Skeletal muscle satellite cell (primary cell): ENCODE results near the gene CAPZA1.

Source experiments
- H3K27me3 ChIP-seq: 2 replicates; pipeline ENCODE4 v1.7.0; 2013; ENCODE audit warnings: low read length; ENCODE audit not compliant: control insufficient read depth, insufficient read depth
- H3K36me3 ChIP-seq: 2 replicates; pipeline ENCODE4 v1.7.0; 2013; ENCODE audit warnings: mild to moderate bottlenecking, control low read depth, low read length; ENCODE audit not compliant: insufficient read depth
- H3K4me1 ChIP-seq: 2 replicates; pipeline ENCODE4 v1.7.0; 2013; ENCODE audit warnings: low read length; ENCODE audit not compliant: control insufficient read depth, insufficient read depth
- H3K4me2 ChIP-seq: 2 replicates; pipeline ENCODE4 v1.7.0; 2013; ENCODE audit warnings: mild to moderate bottlenecking, low read length
- H3K4me3 ChIP-seq: 2 replicates; pipeline ENCODE4 v1.7.0; 2013; ENCODE audit warnings: low read length
- H3K9ac ChIP-seq: 2 replicates; pipeline ENCODE4 v1.7.0; 2013; ENCODE audit warnings: mild to moderate bottlenecking, low read depth, low read length, moderate library complexity
- H3K9me3 ChIP-seq: replicated peaks from 2 replicates; pipeline ENCODE4 v1.7.0; 2013; ENCODE audit warnings: mild to moderate bottlenecking, control low read depth, low read length

CAPZA1 gene

DNA sequence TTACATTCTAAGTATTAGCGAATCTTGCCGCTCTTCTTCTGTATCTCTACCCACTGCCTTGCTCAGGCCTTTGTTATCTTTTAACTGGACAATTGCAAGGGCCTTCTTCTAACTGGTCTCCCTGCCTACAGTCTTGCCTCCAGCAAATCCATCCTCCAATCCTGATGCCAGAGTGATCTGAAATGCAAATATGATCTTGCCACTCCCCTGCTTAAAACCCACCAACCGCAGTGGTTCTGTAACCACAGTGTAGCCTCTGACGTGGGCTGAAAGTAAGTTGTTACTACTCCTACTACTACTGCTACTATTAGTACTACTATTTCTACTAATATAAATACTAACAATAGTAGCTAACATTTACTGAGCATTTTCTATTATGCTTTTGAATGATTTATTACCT is 67.2 kb downstream of the CAPZA1 start:
- Histone ChIP-seq H3K27me3 (no peaks in the 10 kb centered on the region), H3K36me3 (peaks cover 14% of the 10 kb centered on the region), H3K4me1 (no peaks in the 10 kb centered on the region), H3K4me3 (no peak overlapping the region), H3K4me2 (no peak overlapping the region), H3K9ac (no peak overlapping the region), H3K9me3 (no peaks in the 10 kb centered on the region)

DNA sequence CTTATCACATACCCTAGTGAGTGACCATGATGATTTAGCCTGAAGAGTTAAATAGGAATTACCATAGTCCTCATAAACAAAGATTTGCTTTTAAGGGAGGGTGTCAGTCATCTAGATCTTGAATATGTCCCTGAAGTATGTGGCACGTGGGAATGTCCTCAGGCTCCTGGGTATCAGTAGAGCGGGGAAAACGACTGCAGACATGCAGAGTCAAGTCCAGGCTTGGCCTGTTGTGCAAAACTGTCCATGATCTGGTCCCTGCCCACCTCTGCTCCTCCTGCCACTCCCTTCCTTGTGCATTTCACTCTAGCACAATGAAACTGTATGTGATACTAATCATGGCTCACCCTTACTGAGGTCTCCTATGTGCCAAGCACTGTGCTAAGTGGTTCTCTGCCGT is 67.7 kb downstream of the CAPZA1 start:
- Histone ChIP-seq H3K4me1 (no peaks in the 10 kb centered on the region), H3K9me3 (no peaks in the 10 kb centered on the region), H3K4me3 (no peak overlapping the region), H3K27me3 (no peaks in the 10 kb centered on the region), H3K36me3 (peaks cover 17% of the 10 kb centered on the region), H3K4me2 (no peak overlapping the region), H3K9ac (no peak overlapping the region)

DNA sequence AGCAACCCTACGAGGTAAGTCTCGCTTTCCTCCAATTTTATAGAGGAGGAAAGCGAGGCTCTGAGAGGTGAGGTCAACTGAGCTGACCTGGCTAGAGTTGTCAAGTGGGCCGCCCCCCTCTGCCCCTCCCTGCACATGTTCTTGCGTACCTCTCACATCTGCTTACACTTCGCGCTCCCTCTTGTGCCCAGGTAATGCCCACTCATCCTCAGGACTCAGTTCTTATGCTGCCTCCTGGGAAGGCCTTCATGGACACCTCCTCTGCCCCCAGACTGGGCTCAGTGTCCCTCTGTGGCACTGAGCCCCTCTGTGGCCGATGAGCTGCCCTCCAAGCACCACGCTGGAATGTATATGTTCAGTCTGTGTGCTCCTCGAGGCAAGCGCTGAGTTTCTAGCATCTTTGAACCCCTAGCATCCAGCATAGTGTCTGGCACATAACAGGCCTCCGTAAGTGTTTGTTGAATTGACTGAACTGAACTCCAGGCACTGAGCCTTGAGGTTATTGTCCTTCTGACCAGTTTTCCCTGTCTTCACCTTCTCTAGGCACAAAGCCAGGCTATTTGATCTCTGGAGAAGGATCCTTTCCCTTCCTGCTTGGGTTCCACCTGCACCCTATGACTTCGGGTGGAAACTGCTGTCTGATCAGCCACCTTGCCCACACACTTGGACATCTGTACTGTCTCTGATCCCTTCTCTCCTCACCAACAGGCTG is 68.3 kb downstream of the CAPZA1 start:
- Histone ChIP-seq H3K9me3 (no peaks in the 10 kb centered on the region), H3K4me2 (no peak overlapping the region), H3K4me3 (no peak overlapping the region), H3K27me3 (no peaks in the 10 kb centered on the region), H3K9ac (no peak overlapping the region), H3K36me3 (peaks cover 19% of the 10 kb centered on the region), H3K4me1 (no peaks in the 10 kb centered on the region)

DNA sequence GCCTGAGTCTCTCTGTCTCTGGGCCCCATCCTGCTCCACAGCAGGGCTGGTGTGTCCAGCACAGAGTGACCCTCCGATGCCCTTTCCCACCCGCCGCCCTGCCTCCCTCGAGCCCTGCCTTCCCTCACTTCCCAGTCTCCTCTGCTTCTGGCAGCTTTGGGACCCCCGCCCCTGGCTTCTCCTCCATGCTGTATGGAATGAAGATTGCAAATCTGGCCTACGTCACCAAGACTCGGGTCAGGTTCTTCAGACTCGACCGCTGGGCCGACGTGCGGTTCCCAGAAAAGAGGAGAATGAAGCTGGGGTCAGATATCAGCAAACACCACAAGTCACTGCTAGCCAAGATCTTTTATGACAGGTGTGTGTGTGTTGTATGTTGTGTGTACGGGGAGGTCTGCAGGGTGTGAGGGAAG is 69.2 kb downstream of the CAPZA1 start:
- Histone ChIP-seq H3K4me2 (no peak overlapping the region), H3K9me3 (no peaks in the 10 kb centered on the region), H3K4me1 (no peaks in the 10 kb centered on the region), H3K27me3 (no peaks in the 10 kb centered on the region), H3K4me3 (no peak overlapping the region), H3K9ac (no peak overlapping the region), H3K36me3 (peaks cover 23% of the 10 kb centered on the region)

DNA sequence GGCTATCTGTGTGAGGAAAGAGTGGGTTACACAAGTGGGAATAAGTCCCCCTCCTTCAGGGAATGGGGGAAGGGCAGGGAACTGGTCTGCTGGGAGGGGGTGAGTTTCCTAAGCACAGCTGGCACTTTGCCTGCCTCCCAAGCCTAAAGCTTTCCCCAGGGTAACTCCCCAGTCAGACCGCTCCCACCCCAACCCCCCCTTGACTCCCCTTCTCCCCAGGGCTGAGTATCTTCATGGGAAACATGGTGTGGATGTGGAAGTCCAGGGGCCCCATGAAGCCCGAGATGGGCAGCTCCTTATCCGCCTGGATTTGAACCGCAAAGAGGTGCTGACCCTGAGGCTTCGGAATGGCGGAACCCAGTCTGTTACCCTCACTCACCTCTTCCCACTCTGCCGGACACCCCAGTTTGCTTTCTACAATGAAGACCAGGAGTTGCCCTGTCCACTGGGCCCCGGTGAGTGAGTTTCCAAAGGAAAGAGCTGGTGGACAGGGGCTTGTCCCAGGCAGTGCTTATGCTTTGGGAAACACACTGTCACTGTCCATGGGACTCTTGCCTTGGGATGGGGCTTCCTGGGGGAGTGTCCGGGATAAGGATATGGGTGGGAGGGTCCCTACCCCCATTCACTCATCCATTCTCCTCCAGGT is 69.7 kb downstream of the CAPZA1 start:
- no peaks in the 10 kb centered on the region for H3K27me3 ChIP-seq
- peaks cover 24% of the 10 kb centered on the region for H3K36me3 ChIP-seq
- no peak overlapping the region for H3K4me2 ChIP-seq
- H3K4me3 ChIP-seq: no peak overlapping the region
- H3K9me3 ChIP-seq: no peaks in the 10 kb centered on the region
- H3K9ac ChIP-seq: no peak overlapping the region
- no peaks in the 10 kb centered on the region for H3K4me1 ChIP-seq

DNA sequence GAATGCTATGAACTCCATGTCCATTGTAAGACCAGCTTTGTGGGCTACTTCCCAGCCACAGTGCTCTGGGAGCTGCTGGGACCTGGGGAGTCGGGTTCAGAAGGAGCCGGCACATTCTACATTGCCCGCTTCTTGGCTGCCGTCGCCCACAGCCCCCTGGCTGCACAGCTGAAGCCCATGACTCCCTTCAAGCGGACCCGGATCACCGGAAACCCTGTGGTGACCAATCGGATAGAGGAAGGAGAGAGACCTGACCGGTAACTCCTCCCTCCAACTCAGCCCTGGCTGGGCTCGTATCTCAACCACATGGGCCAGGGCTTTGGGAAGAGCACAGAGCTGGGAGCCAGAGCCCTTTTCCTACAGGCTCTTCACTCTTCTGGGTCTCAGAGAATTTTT is 70.2 kb downstream of the CAPZA1 start:
- Histone ChIP-seq H3K9ac (no peak overlapping the region), H3K4me1 (no peaks in the 10 kb centered on the region), H3K9me3 (no peaks in the 10 kb centered on the region), H3K4me3 (no peak overlapping the region), H3K36me3 (peaks cover 29% of the 10 kb centered on the region), H3K27me3 (no peaks in the 10 kb centered on the region), H3K4me2 (no peak overlapping the region)

DNA sequence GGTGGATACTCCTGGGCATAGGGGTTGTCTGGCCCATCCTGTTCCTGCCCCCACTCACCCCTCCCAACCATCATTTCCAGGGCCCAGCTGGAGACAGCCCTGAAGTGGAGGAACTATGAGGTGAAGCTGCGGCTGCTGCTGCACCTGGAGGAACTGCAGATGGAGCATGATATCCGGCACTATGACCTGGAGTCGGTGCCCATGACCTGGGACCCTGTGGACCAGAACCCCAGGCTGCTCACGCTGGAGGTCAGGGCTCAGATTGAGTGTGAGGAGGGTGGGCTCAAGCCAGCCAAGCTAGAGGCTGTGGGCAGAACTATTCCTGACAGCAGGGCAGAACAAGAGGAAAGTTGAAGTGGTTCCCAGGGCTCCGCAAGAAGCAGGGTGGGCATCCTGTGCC is 73.0 kb downstream of the CAPZA1 start:
- Histone ChIP-seq H3K4me3 (no peak overlapping the region), H3K9ac (no peak overlapping the region), H3K9me3 (no peaks in the 10 kb centered on the region), H3K4me2 (no peak overlapping the region), H3K4me1 (no peaks in the 10 kb centered on the region), H3K27me3 (no peaks in the 10 kb centered on the region), H3K36me3 (peaks cover 39% of the 10 kb centered on the region)

DNA sequence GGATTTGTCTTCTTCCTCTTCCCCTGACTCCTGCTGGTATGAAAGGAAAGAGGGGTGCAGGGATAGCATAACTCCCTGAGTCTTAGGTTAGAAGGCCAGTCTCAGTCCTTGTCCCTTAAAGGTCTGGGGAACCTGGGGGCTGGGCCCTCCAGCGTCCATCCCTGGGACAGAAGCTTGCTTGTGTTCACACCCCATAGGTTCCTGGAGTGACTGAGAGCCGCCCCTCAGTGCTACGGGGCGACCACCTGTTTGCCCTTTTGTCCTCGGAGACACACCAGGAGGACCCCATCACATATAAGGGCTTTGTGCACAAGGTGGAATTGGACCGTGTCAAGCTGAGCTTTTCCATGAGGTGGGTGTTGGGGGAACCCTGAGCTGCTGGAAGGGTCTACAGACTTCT is 74.2 kb downstream of the CAPZA1 start:
- no peaks in the 10 kb centered on the region for H3K9me3 ChIP-seq
- no peak overlapping the region for H3K4me2 ChIP-seq
- H3K9ac ChIP-seq: no peak overlapping the region
- no peak overlapping the region for H3K4me3 ChIP-seq
- no peaks in the 10 kb centered on the region for H3K4me1 ChIP-seq
- no peaks in the 10 kb centered on the region for H3K27me3 ChIP-seq
- H3K36me3 ChIP-seq: peaks cover 46% of the 10 kb centered on the region

DNA sequence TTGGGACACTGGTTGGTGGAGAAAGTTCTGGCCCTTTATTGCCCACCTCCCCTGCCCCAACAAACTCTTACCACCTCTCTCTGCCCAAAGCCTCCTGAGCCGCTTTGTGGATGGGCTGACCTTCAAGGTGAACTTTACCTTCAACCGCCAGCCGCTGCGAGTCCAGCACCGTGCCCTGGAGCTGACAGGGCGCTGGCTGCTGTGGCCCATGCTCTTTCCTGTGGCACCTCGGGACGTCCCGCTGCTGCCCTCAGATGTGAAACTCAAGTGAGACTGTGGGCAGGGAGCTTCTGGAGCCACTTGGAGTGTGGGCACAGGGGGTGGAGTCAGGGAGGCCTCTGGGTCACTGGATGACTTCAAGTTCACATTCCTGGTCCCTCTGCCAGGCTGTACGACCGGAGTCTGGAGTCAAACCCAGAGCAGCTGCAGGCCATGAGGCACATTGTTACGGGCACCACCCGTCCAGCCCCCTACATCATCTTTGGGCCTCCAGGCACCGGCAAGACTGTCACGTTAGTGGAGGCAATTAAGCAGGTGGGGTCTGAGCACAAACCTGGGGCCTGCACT is 74.8 kb downstream of the CAPZA1 start:
- H3K4me3 ChIP-seq: no peak overlapping the region
- no peaks in the 10 kb centered on the region for H3K9me3 ChIP-seq
- H3K4me2 ChIP-seq: no peak overlapping the region
- H3K4me1 ChIP-seq: no peaks in the 10 kb centered on the region
- H3K9ac ChIP-seq: no peak overlapping the region
- H3K36me3 ChIP-seq: peaks cover 45% of the 10 kb centered on the region
- H3K27me3 ChIP-seq: no peaks in the 10 kb centered on the region

DNA sequence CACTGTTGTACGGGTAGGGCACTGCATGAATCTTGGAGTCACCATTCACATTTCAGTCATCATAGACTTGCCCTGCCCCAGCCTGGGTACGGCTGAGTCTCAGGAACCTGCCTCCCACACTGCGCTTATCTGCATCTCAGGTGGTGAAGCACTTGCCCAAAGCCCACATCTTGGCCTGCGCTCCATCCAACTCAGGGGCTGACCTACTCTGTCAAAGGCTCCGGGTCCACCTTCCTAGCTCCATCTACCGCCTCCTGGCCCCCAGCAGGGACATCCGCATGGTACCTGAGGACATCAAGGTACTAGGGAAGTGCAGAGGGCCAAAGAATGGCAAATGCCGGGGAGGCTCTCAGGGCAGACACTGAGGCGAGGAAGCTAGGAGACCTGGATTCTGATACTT is 75.6 kb downstream of the CAPZA1 start:
- peaks cover 47% of the 10 kb centered on the region for H3K36me3 ChIP-seq

DNA sequence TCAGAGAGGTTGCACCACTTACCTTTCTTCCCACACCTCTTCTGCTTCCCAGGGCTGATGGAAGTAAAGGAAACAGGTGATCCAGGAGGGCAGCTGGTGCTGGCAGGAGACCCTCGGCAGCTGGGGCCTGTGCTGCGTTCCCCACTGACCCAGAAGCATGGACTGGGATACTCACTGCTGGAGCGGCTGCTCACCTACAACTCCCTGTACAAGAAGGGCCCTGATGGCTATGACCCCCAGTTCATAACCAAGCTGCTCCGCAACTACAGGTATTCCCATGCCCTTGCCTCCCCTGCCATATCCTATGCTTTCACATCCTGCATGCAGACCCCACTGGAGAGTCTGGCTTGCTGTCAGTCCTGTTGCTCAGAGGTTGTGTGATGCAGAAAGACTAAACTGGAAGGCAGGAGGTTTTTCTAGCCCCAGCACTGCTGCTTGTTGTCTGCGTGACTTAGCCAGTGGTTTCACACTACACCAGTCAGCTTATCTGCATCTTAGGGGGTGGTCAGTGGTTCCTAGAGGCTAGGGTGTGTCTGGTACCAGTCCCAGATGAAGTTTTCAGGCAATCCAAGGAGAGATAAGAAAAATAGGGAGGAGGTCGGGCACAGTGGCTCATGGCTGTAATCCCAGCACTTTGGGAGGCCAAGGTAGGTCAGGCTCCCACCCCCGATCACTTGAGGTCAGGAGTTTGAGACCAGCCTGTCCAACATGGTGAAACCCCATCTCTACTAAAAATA is 77.1 kb downstream of the CAPZA1 start:
- Histone ChIP-seq H3K4me3 (no peak overlapping the region), H3K9me3 (no peaks in the 10 kb centered on the region), H3K9ac (no peak overlapping the region), H3K4me1 (peaks cover 20% of the 10 kb centered on the region), H3K4me2 (no peak overlapping the region), H3K27me3 (no peaks in the 10 kb centered on the region), H3K36me3 (peaks cover 56% of the 10 kb centered on the region)

More for the DNA sequence above, 75.6 kb downstream of the CAPZA1 start:
- peaks cover 6% of the 10 kb centered on the region for H3K4me1 ChIP-seq
- no peaks in the 10 kb centered on the region for H3K27me3 ChIP-seq
- no peak overlapping the region for H3K4me2 ChIP-seq
- H3K9ac ChIP-seq: no peak overlapping the region
- H3K9me3 ChIP-seq: no peaks in the 10 kb centered on the region
- no peak overlapping the region for H3K4me3 ChIP-seq
